Measurements from ENCODE around the gene RHO. TPM values are rescaled to one million over a fixed set of nuclear protein-coding genes. Genes with fewer than 3 reads are reported as not detected.
A peak's percentile ranks its signal among the peaks of the same experiment; 100 is the strongest.

Gene RHO
- total RNA-seq, 3 donors from 2014 or later (not counting 1 experiment from before 2014, with no cell fraction given), result not detected

DNA sequence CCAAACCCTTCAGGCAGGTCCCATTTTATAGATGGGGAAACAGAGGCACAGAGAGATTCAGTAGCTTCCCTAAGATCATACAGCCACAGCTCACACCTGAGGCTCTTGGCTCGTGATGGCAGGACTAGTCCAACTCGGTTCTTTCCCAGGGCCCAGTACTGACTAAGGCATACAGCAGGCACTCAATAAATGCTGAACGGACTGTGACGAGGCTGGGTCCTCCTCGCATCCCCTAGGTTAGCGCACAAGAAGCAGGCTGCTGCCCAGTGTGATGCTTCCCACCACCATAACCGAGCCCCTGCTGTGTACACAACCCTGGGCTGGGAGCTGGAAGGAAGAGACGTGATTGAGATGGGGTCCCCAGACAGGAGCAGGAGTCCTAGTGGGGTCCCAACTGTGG lies 53.2 kb downstream of the RHO start:
- no peak overlapping the region for H3K4me3 Mint-ChIP-seq
- Histone ChIP-seq H3K27me3 (ENCODE audit: control insufficient read depth, insufficient read depth, low read length) (no peaks in the 10 kb centered on the region), H3K4me3 (ENCODE audit: low read length) (no peak overlapping the region), H3K9me3 (ENCODE audit: control insufficient read depth, insufficient read depth, low read length) (no peaks in the 10 kb centered on the region), H3K4me1 (ENCODE audit: control insufficient read depth, insufficient read depth, low read length) (peaks cover 40% of the 10 kb centered on the region), H3K27ac (ENCODE audit: low read length) (no peak overlapping the region), H3K36me3 (ENCODE audit: control insufficient read depth, insufficient read depth, low read length) (peaks cover 8% of the 10 kb centered on the region)
- intact Hi-C loops (cut with micrococcal nuclease), result no loop called here
- H3K4me1 Mint-ChIP-seq, result peaks cover 16 to 42% of the 10 kb centered on the region in 2 donors
- no peaks in the 10 kb centered on the region for H3K36me3 Mint-ChIP-seq
- no peaks in the 10 kb centered on the region for H3K27me3 Mint-ChIP-seq (ENCODE audit: low read depth in 2 of 2)
- ATAC-seq, result no peak
- TF ChIP-seq, protein P1, sequence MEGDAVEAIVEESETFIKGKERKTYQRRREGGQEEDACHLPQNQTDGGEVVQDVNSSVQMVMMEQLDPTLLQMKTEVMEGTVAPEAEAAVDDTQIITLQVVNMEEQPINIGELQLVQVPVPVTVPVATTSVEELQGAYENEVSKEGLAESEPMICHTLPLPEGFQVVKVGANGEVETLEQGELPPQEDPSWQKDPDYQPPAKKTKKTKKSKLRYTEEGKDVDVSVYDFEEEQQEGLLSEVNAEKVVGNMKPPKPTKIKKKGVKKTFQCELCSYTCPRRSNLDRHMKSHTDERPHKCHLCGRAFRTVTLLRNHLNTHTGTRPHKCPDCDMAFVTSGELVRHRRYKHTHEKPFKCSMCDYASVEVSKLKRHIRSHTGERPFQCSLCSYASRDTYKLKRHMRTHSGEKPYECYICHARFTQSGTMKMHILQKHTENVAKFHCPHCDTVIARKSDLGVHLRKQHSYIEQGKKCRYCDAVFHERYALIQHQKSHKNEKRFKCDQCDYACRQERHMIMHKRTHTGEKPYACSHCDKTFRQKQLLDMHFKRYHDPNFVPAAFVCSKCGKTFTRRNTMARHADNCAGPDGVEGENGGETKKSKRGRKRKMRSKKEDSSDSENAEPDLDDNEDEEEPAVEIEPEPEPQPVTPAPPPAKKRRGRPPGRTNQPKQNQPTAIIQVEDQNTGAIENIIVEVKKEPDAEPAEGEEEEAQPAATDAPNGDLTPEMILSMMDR (IDR thresholded peaks at IDR 0.05), result no peak
- H3K9me3 Mint-ChIP-seq, result no peaks in the 10 kb centered on the region
- no peak for DNase-seq
- peak overlapping the region in 1 of 2 donors; percentile 56 for H3K27ac Mint-ChIP-seq
- 87% methylated on average over 8 of the region's 8 CpGs for WGBS (ENCODE audit: insufficient coverage)

DNA sequence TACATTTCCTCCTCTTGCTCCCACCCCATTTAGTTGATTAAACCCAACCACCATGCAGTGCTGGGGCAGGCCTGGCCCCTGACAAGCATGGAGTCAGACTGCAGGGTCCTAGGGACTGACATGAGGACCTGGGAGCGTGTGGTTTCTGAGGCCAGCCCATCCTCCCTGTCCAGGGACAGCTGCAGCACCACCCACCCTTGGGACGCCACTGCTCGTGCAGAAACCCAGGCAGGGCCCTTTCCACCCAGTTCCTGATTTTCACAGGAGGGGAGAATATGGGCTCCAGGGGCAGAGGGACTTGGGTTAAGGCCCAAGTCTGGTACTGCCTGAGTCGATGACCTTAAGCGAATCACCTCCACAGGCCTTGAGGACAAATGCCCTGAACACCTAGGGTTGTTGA lies 54.4 kb downstream of the RHO start:
- no peak for DNase-seq
- no peaks in the 10 kb centered on the region for H3K9me3 Mint-ChIP-seq
- Histone ChIP-seq H3K27ac (ENCODE audit: low read length) (no peak overlapping the region), H3K9me3 (ENCODE audit: control insufficient read depth, insufficient read depth, low read length) (no peaks in the 10 kb centered on the region), H3K36me3 (ENCODE audit: control insufficient read depth, insufficient read depth, low read length) (peaks cover 8% of the 10 kb centered on the region), H3K4me3 (ENCODE audit: low read length) (no peak overlapping the region), H3K4me1 (ENCODE audit: control insufficient read depth, insufficient read depth, low read length) (peaks cover 30% of the 10 kb centered on the region), H3K27me3 (ENCODE audit: control insufficient read depth, insufficient read depth, low read length) (no peaks in the 10 kb centered on the region)
- WGBS (ENCODE audit: insufficient coverage), result 90% methylated on average over 5 of the region's 5 CpGs
- peaks cover 0 to 2% of the 10 kb centered on the region in 2 donors for H3K27me3 Mint-ChIP-seq (ENCODE audit: low read depth in 2 of 2)
- no peak overlapping the region for H3K27ac Mint-ChIP-seq
- intact Hi-C loops (cut with micrococcal nuclease), result no loop called here
- TF ChIP-seq, protein P1 (IDR thresholded peaks at IDR 0.05), result no peak
- H3K4me3 Mint-ChIP-seq, result no peak overlapping the region
- H3K4me1 Mint-ChIP-seq, result peaks cover 15 to 36% of the 10 kb centered on the region in 2 donors
- no peaks in the 10 kb centered on the region for H3K36me3 Mint-ChIP-seq
- ATAC-seq, result no peak

DNA sequence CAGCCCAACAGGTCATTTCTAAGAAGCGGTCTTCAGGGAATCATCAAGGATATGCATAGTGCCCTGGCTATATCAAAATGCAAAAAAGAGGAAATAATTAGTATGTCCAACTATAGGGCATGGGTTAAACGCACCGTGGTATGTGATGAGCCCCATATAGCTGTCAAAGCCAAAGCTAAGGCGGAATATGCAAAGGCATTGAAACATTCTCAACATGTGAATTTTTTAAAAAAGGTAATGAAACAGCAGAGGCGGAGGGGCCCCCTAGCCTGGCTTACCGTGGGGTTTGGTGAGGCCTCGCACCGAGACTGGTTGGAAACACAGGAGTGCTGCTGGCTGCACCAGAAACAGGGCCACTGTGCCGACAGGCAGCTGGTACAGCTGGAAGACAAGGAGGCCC lies 54.9 kb downstream of the RHO start:
- TF ChIP-seq, protein P1 (IDR thresholded peaks at IDR 0.05), result no peak
- peaks cover 0 to 2% of the 10 kb centered on the region in 2 donors for H3K27me3 Mint-ChIP-seq (ENCODE audit: low read depth in 2 of 2)
- ATAC-seq, result no peak
- no peaks in the 10 kb centered on the region for H3K9me3 ChIP-seq (ENCODE audit: control insufficient read depth, insufficient read depth, low read length)
- no peak overlapping the region for H3K4me3 ChIP-seq (ENCODE audit: low read length)
- no peak overlapping the region for H3K27ac Mint-ChIP-seq
- H3K27me3 ChIP-seq (ENCODE audit: control insufficient read depth, insufficient read depth, low read length), result no peaks in the 10 kb centered on the region
- H3K36me3 ChIP-seq (ENCODE audit: control insufficient read depth, insufficient read depth, low read length), result peaks cover 8% of the 10 kb centered on the region
- H3K36me3 Mint-ChIP-seq, result no peaks in the 10 kb centered on the region
- peaks cover 30% of the 10 kb centered on the region for H3K4me1 ChIP-seq (ENCODE audit: control insufficient read depth, insufficient read depth, low read length)
- no peak overlapping the region for H3K27ac ChIP-seq (ENCODE audit: low read length)
- peaks cover 14 to 34% of the 10 kb centered on the region in 2 donors for H3K4me1 Mint-ChIP-seq
- 87% methylated on average over 9 of the region's 9 CpGs for WGBS (ENCODE audit: insufficient coverage)
- no peak overlapping the region for H3K4me3 Mint-ChIP-seq
- no peaks in the 10 kb centered on the region for H3K9me3 Mint-ChIP-seq
- DNase-seq, result no peak
- intact Hi-C loops (cut with micrococcal nuclease), result no loop called here

DNA sequence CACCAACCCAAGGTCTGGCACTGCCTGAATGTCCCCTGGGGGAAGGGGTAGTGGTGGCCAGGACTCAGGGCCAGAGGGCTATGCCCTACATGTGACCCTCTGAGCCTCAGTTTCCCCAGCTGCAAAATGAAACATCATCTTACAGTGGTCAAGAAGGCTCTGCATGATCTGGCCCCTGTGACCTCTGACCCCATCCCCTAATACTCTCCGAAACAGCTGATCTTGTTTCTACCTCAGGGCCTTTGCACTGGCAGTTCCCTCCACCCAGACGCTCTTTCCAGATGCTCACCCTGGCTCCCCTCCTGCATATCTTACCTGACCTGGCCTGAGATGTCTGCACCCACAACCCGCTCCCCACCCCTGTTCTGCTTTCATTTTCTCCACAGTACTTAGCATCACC lies 56.2 kb downstream of the RHO start:
- H3K4me3 Mint-ChIP-seq, result no peak overlapping the region
- peaks cover 0 to 2% of the 10 kb centered on the region in 2 donors for H3K27me3 Mint-ChIP-seq (ENCODE audit: low read depth in 2 of 2)
- H3K27ac ChIP-seq (ENCODE audit: low read length), result no peak overlapping the region
- 66% methylated on average over 3 of the region's 3 CpGs for WGBS (ENCODE audit: insufficient coverage)
- H3K36me3 ChIP-seq (ENCODE audit: control insufficient read depth, insufficient read depth, low read length), result peaks cover 8% of the 10 kb centered on the region
- H3K27ac Mint-ChIP-seq, result no peak overlapping the region
- no peak overlapping the region for H3K4me3 ChIP-seq (ENCODE audit: low read length)
- H3K9me3 ChIP-seq (ENCODE audit: control insufficient read depth, insufficient read depth, low read length), result no peaks in the 10 kb centered on the region
- no peaks in the 10 kb centered on the region for H3K36me3 Mint-ChIP-seq
- no peaks in the 10 kb centered on the region for H3K27me3 ChIP-seq (ENCODE audit: control insufficient read depth, insufficient read depth, low read length)
- peaks cover 11 to 22% of the 10 kb centered on the region in 2 donors for H3K4me1 Mint-ChIP-seq
- no peak for ATAC-seq
- TF ChIP-seq, protein P1 (IDR thresholded peaks at IDR 0.05), result no peak
- intact Hi-C loops (cut with micrococcal nuclease), result no loop called here
- no peak for DNase-seq
- peaks cover 23% of the 10 kb centered on the region for H3K4me1 ChIP-seq (ENCODE audit: control insufficient read depth, insufficient read depth, low read length)
- no peaks in the 10 kb centered on the region for H3K9me3 Mint-ChIP-seq

All from natural killer cell (primary cell).